Measurements from ENCODE around the gene BTBD9. TPM values are rescaled to one million over a fixed set of nuclear protein-coding genes. Genes with fewer than 3 reads are reported as not detected.

Gene BTBD9
- total RNA-seq, 4 donors from 2014 or later = 10.8 to 26.3 (median 15.3) TPM

- no peak for TF ChIP-seq CTCF (IDR thresholded peaks at IDR 0.05)
- no peak for ATAC-seq (ENCODE audit: low FRiP score)
- no peak for DNase-seq (ENCODE audit: low spot score)
Measured at GRCh38 chr6:38673397-38674165, 33.9 kb upstream of the BTBD9 start.

- TF ChIP-seq CTCF (IDR thresholded peaks at IDR 0.05) = peak in 1 of 3 donors; percentile 14
- ATAC-seq (ENCODE audit: low FRiP score) = no peak
Measured at GRCh38 chr6:38671885-38672467, 32.2 kb upstream of the BTBD9 start.

DNA sequence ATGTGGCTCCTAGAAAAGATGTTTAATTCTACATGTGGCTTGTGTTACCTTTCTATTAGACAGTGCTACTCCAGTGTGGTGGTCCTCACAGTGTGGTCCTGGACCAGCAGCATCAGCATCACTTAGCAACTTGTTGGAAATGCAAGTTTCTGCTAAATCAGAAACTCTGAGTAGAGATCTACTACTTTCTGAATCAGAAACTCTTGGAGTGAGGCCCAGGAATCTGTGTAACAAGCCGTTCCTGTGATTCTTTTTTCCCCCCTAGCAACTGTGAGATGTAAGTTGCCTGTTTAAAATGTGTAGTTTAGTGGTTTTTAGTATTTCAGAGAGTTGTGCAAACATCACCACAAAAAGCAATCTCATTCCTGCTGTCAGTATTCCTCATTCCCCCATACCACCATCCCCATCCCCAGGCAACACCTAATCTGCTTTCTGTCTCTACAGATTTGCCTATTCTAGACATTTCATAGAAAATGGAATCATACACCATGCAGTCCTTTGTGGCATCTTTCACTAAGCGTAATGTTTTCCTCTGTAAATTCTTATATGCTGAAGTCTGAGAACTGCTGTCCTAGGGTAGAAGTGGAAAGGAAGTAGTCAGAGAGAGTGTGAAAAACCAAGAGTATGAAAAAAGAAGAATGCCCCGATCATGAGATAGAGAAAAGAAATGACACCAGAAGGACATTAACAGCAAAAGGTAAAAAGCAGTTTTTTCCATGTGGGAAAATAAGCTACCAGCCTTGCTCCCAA, 18.9 kb upstream of the BTBD9 start:
- no peak for TF ChIP-seq CTCF (IDR thresholded peaks at IDR 0.05)
- ATAC-seq (ENCODE audit: low FRiP score) (no peak), DNase-seq (ENCODE audit: low spot score) (no peak)

More at GRCh38 chr6:38671885-38672467, 32.2 kb upstream of the BTBD9 start:
- no peak for DNase-seq (ENCODE audit: low spot score)

GRCh38 chr6:38656896-38657295, 17.2 kb upstream of the BTBD9 start:
- no peak for TF ChIP-seq CTCF (IDR thresholded peaks at IDR 0.05)

GRCh38 chr6:38654263-38654662, 14.5 kb upstream of the BTBD9 start:
- DNase-seq (ENCODE audit: low spot score) (no peak), ATAC-seq (ENCODE audit: low FRiP score) (no peak)
- no peak for TF ChIP-seq CTCF (IDR thresholded peaks at IDR 0.05)

More at GRCh38 chr6:38656896-38657295, 17.2 kb upstream of the BTBD9 start:
- no peak for ATAC-seq (ENCODE audit: low FRiP score)
- no peak for DNase-seq (ENCODE audit: low spot score)

- ATAC-seq (ENCODE audit: low FRiP score) = no peak
- no peak for TF ChIP-seq CTCF (IDR thresholded peaks at IDR 0.05)
- no peak for DNase-seq (ENCODE audit: low spot score)
Measured at GRCh38 chr6:38651121-38651784, 11.5 kb upstream of the BTBD9 start.
